Calu3 (cell line): Measurements from ENCODE around the gene NOC2L. TPM values are rescaled to one million over a fixed set of nuclear protein-coding genes. Genes with fewer than 3 reads are reported as not detected.

Source experiments
- BruUV-seq: library from RNA; stranded (reverse); fragments of 400-500 nt; replicated peaks from 2 replicates; lab custom pipeline; 2021; lab: Mats Ljungman, UMichigan
- CTCF ChIA-PET: fragments of 300-600 bp; sonication (Branson Sonifier 250); formaldehyde crosslinking; loops from one replicate; lab custom pipeline; 2022; ENCODE audit warnings: antibody characterized with exemption; lab: Charles Lee
- DNase-seq: peaks from one replicate; pipeline ENCODE4 v3.0.0; 2022
- H3K27ac Mint-ChIP-seq: one replicate; pipeline ENCODE4 v1.8.0; 2022; ENCODE audit warnings: mixed read lengths; ENCODE audit not compliant: unreplicated experiment
- H3K27me3 Mint-ChIP-seq: one replicate; pipeline ENCODE4 v1.8.0; 2022; ENCODE audit warnings: mixed read lengths; ENCODE audit not compliant: unreplicated experiment
- H3K36me3 Mint-ChIP-seq: one replicate; pipeline ENCODE4 v1.8.0; 2022; ENCODE audit warnings: mild to moderate bottlenecking, moderate library complexity, mixed read lengths; ENCODE audit not compliant: insufficient read depth, unreplicated experiment
- H3K4me1 Mint-ChIP-seq: one replicate; pipeline ENCODE4 v1.8.0; 2022; ENCODE audit warnings: mild to moderate bottlenecking, low read depth, mixed read lengths; ENCODE audit not compliant: unreplicated experiment
- H3K4me3 Mint-ChIP-seq: one replicate; pipeline ENCODE4 v1.8.0; 2022; ENCODE audit warnings: mild to moderate bottlenecking, low read depth, moderate library complexity, mixed read lengths; ENCODE audit not compliant: unreplicated experiment
- H3K9me3 Mint-ChIP-seq: one replicate; pipeline ENCODE4 v1.8.0; 2022; ENCODE audit warnings: low read depth, mixed read lengths; ENCODE audit not compliant: unreplicated experiment
- intact Hi-C: fragments of 100-400 bp; cut with micrococcal nuclease; formaldehyde crosslinking; loops from one replicate; pipeline ENCODE4 v1.10.0; 2022; ENCODE audit not compliant: unreplicated experiment
- total RNA-seq: library from RNA; stranded (reverse); gene quantifications from 2 replicates; pipeline ENCODE4 v1.2.3, GENCODE V29; 2022
- TF ChIP-seq, protein P1 (sequence below): fragments of 200-600 bp; IDR thresholded peaks from one replicate; pipeline ENCODE4 v1.8.0; 2022; ENCODE audit warnings: antibody characterized with exemption; ENCODE audit not compliant: unreplicated experiment

Gene NOC2L
- total RNA-seq, 1 experiment from 2014 or later: 98.6 TPM

DNA sequence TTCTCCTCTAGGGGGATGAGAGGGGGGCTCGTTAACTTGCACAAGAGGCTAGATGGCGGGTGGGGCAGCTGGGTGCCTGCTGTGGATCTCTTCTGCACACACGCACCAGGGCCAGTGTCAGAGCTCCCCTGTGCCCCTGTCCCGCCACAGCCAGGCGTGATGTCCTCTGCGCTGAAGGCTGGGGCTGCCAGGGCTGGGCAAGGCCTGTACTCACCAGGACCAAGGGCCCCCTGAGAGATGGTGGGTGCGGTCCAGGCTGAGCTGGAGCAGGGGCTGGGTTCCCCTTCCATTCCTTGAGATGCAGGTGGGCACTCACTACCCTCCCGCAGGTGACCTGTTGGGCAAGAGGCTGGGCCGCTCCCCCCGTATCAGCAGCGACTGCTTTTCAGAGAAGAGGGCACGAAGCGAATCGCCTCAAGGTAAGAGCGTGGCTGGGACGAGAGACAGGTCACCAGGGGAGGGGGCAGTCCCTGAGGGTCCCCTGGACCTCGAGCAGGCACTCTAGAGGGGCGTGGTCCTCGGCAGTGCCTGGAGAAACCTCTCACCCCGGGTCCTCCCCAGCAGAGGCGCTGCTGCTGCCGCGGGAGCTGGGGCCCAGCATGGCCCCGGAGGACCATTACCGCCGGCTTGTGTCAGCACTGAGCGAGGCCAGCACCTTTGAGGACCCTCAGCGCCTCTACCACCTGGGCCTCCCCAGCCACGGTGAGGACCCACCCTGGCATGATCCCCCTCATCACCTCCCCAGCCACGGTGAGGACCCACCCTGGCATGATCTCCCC, 20.2 kb downstream of the NOC2L start:
- intact Hi-C loops: no loop called here
- TF ChIP-seq, protein P1, sequence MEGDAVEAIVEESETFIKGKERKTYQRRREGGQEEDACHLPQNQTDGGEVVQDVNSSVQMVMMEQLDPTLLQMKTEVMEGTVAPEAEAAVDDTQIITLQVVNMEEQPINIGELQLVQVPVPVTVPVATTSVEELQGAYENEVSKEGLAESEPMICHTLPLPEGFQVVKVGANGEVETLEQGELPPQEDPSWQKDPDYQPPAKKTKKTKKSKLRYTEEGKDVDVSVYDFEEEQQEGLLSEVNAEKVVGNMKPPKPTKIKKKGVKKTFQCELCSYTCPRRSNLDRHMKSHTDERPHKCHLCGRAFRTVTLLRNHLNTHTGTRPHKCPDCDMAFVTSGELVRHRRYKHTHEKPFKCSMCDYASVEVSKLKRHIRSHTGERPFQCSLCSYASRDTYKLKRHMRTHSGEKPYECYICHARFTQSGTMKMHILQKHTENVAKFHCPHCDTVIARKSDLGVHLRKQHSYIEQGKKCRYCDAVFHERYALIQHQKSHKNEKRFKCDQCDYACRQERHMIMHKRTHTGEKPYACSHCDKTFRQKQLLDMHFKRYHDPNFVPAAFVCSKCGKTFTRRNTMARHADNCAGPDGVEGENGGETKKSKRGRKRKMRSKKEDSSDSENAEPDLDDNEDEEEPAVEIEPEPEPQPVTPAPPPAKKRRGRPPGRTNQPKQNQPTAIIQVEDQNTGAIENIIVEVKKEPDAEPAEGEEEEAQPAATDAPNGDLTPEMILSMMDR: no peak
- H3K4me3 Mint-ChIP-seq: no peak overlapping the region
- peaks cover 21% of the 10 kb centered on the region for H3K4me1 Mint-ChIP-seq
- DNase-seq: no peak
- BruUV-seq: no TSS peak
- H3K36me3 Mint-ChIP-seq: peaks cover 9% of the 10 kb centered on the region
- H3K9me3 Mint-ChIP-seq: no peaks in the 10 kb centered on the region
- H3K27ac Mint-ChIP-seq: no peak overlapping the region
- H3K27me3 Mint-ChIP-seq: peaks cover 27% of the 10 kb centered on the region
- CTCF ChIA-PET: interaction anchor here (0.6 to 1.3 kb wide), 4 partner anchors 18 to 63 kb away, joined by 3 to 13 read pairs (median 3); no protein-coding TSS in a partner anchor

DNA sequence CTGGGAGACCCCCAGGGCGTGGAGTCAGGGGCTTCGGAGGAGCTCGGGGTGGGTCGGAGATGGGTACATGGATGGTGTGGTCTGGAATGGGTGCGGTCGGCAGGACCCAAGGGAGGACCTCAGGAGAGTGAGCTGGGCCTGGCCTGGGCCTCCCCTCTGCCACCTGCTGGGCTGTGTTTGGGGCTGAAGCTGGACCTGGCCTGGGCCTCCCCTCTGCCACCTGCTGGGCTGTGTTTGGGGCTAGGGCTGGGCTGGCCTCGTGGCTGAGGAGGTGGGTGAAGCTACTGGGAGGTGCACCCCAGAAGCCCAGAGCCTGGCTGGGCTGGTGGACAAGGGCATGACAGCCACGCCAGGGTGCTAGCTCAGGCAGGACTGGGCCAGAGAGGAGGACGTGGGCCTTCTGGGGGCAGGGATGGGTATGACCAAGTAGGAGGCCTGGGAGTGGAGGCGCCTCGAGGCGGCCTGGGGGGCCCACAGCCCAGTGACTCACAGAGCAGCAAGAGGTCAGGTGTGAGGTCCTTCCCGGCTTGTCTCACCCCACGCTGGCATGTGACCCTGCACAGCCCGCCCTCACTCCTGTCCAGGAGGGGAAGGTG, 20.9 kb downstream of the NOC2L start:
- peak; percentile 79 for DNase-seq
- intact Hi-C loops: no loop called here
- H3K27ac Mint-ChIP-seq: peak overlapping the region; percentile 30
- CTCF ChIA-PET: interaction anchor here (0.6 to 1.3 kb wide), 6 partner anchors 10 to 380 kb away, joined by 3 to 13 read pairs (median 4); no protein-coding TSS in a partner anchor
- peaks cover 21% of the 10 kb centered on the region for H3K4me1 Mint-ChIP-seq
- BruUV-seq: no TSS peak
- peaks cover 7% of the 10 kb centered on the region for H3K36me3 Mint-ChIP-seq
- TF ChIP-seq, protein P1: peak; percentile 69
- no peaks in the 10 kb centered on the region for H3K9me3 Mint-ChIP-seq
- no peak overlapping the region for H3K4me3 Mint-ChIP-seq
- H3K27me3 Mint-ChIP-seq: peaks cover 27% of the 10 kb centered on the region

DNA sequence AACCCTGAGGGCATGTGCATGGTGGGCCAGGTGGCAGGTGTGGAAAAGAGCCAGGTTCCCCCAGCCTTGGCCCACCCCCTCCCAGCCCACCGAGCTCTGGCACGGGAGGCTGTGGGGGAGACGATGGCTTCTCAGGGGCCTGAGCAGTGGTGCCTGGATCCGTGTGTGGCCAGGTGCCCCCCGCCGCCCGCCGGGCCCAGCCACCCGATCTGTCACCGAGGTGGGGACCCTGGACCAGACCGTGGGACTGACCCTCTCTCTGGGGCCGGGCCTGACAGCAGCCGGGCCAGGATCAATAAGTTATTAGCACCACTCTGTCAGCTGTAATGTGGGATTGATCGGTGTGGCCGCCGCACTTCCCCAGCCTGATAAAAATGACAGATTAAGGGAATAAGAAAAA, 21.5 kb downstream of the NOC2L start:
- no peak for DNase-seq
- CTCF ChIA-PET: interaction anchor here (0.6 to 1.1 kb wide), 4 partner anchors 9 to 381 kb away, joined by 3 to 13 read pairs (median 5); no protein-coding TSS in a partner anchor
- H3K27ac Mint-ChIP-seq: no peak overlapping the region
- TF ChIP-seq, protein P1: no peak
- H3K36me3 Mint-ChIP-seq: peaks cover 6% of the 10 kb centered on the region
- H3K9me3 Mint-ChIP-seq: no peaks in the 10 kb centered on the region
- H3K4me1 Mint-ChIP-seq: peaks cover 21% of the 10 kb centered on the region
- BruUV-seq: no TSS peak
- H3K4me3 Mint-ChIP-seq: no peak overlapping the region
- peaks cover 27% of the 10 kb centered on the region for H3K27me3 Mint-ChIP-seq
- intact Hi-C loops: no loop called here

DNA sequence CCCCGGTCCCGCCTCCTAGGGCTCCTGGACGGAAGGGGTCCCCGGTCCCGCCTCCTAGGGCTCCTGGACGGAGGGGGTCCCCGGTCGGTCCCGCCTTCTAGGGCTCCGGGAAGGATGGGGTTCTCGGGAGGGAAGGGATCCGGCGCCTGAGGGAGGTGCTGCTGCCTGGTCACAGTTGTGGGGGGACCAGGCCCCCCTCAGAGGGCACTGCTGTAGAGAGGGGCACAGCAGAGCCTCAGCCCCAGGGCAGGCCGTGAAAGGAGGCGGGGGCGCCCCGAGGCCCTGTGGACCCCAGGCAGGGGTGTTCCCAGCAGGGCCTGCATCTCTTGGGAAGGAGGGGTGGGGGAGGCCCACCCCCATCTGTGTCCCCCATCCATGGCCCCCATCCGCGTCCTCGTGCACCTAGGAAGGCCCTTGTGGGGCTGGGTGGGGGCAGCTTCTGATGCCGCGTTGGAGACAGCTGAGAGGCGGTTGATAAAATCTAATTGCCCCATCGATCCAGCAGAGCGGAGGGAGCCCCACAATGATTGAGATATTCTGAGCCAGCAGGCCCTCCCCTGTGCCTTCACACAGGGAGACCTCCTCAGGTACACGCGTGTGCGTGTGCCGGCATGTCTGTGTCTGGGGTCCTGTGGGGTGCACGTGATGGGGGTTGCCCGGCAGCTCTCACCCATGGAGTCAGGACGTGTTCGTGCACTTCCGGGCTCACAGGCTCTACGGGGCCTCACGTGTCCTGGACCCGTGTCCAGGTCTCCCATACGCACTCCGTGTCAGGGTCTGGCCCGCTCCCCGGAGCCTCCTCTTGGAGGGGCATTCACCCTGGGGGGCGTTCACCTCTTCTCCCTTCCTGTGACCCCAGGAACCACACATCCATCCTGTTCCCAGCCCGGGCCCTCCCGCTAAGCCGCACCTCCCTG, 22.4 kb downstream of the NOC2L start:
- CTCF ChIA-PET: no interaction called here
- Mint-ChIP-seq H3K27me3 (peaks cover 33% of the 10 kb centered on the region), H3K36me3 (peaks cover 6% of the 10 kb centered on the region), H3K4me1 (peaks cover 24% of the 10 kb centered on the region), H3K27ac (no peak overlapping the region), H3K9me3 (no peaks in the 10 kb centered on the region), H3K4me3 (no peak overlapping the region)
- BruUV-seq: no TSS peak
- intact Hi-C loops: no loop called here
- no peak for DNase-seq
- TF ChIP-seq, protein P1: no peak
